Measurements from ENCODE around the gene STXBP5. TPM values are rescaled to one million over a fixed set of nuclear protein-coding genes. Genes with fewer than 3 reads are reported as not detected.

STXBP5 gene
- polyA plus RNA-seq, 1 of the 3 experiments (the other 2 are of a cell fraction): 9.9 TPM

DNA sequence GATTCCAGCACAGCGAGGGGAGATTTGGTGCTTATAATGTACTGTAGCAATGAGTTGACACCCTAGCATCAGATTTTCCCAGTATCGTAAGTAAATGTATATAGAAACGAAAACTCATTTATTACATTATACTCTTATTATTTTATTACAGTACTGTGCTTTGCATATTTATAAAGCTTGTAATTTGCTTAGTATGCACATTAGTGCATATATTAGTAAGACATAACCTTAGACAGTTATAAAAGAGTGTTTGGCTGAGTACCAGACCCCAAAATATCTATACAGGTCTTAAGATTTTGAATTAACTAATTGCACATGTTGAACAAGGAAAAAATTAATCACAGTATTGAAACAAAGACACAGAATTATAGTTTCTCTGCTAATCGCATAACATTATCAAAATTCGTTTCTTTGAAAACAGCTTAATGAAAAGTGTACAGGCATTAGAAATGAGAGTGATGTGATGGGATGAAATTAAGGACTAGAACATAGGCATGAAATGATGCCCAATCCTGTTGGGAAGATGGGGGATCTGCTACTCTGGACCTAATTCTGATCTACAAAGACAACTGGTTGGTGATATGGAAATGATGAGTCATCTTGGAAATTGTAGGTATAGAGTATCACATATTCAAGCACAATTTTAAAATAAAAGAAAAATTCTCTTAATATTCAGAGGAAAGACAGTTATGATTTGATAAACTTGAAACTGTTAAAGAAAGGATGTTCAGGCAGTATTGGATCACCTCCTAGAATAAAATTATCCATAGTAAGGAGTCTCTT is 42.8 kb downstream of the STXBP5 start:
- H3K4me3 ChIP-seq (ENCODE audit: low read depth in 2 of 2, low read length in 1 of 2): no peak overlapping the region

More for the DNA sequence above, 42.8 kb downstream of the STXBP5 start:
- H3K79me2 ChIP-seq (ENCODE audit: insufficient read depth): peaks cover 29% of the 10 kb centered on the region; the same call in 1 of the 2 replicates
- 95% methylated on average over 5 of the region's 5 CpGs for WGBS (ENCODE audit: low lambda C conversion rate)
- no peak overlapping the region for H3K4me2 ChIP-seq
- no peaks in the 10 kb centered on the region for H3K9me3 ChIP-seq
- H2AFZ ChIP-seq (ENCODE audit: low read depth): no peak overlapping the region
- ChIA-PET POLR2A (no interaction called here), CTCF (no interaction called here)
- H3K27ac ChIP-seq (ENCODE audit: low read depth in 2 of 2, low read length in 1 of 2): no peak overlapping the region
- no peak for DNase-seq
- no peaks in the 10 kb centered on the region; a peak in 1 of 4 replicates for H3K4me1 ChIP-seq (ENCODE audit: control insufficient read depth in 1 of 2, insufficient read depth in 2 of 2, low read depth in 1 of 2, low read length in 1 of 2)
- H4K20me1 ChIP-seq (ENCODE audit: insufficient read depth): peaks cover 3% of the 10 kb centered on the region; the same call in 1 of the 2 replicates
- no peak overlapping the region for H3K9ac ChIP-seq
- peaks cover 35 to 74% of the 10 kb centered on the region in 2 experiments for H3K36me3 ChIP-seq (replicated peaks in 1 of 2; ENCODE audit: control insufficient read depth in 1 of 2, insufficient read depth in 2 of 2, low read length in 1 of 2)
- H3F3A ChIP-seq (replicated peaks; ENCODE audit: insufficient read depth): peaks cover 5% of the 10 kb centered on the region
- H3K27me3 ChIP-seq (ENCODE audit: insufficient read depth): no peaks in the 10 kb centered on the region
- no peaks in the 10 kb centered on the region; the same call in 1 of the 2 replicates for H3K9me2 ChIP-seq
- TF ChIP-seq SMC3 (IDR thresholded peaks at IDR 0.05; ENCODE audit: low read depth, low read length) (no peak), ELF1 (IDR thresholded peaks at IDR 0.05) (no peak), TEAD4 (IDR thresholded peaks at IDR 0.05; ENCODE audit: borderline replicate concordance, insufficient read depth) (no peak), TAF1 (IDR thresholded peaks at IDR 0.05; ENCODE audit: borderline replicate concordance, low read depth, low read length) (no peak), SIN3A (IDR thresholded peaks at IDR 0.05; ENCODE audit: borderline replicate concordance, low read depth, low read length) (no peak), TCF12 (IDR thresholded peaks at IDR 0.05) (no peak), NFIC (IDR thresholded peaks at IDR 0.05; ENCODE audit: borderline replicate concordance) (no peak), GATA2 (CRISPR knock-in tag; IDR thresholded peaks at IDR 0.05) (no peak), NRF1 (IDR thresholded peaks at IDR 0.05; ENCODE audit: low read depth, low read length) (no peak), MEF2A (IDR thresholded peaks at IDR 0.05; ENCODE audit: borderline replicate concordance, low read depth) (no peak), POLR2AphosphoS5 (IDR thresholded peaks at IDR 0.05; ENCODE audit: low read depth, low read length) (no peak), FOXJ3 (CRISPR knock-in tag; IDR thresholded peaks at IDR 0.05) (no peak), EZH2phosphoT487 (IDR thresholded peaks at IDR 0.05; ENCODE audit: borderline replicate concordance, low read depth) (no peak), RCOR1 (IDR thresholded peaks at IDR 0.05; ENCODE audit: low read length) (no peak)
- TF ChIP-seq, protein P1, sequence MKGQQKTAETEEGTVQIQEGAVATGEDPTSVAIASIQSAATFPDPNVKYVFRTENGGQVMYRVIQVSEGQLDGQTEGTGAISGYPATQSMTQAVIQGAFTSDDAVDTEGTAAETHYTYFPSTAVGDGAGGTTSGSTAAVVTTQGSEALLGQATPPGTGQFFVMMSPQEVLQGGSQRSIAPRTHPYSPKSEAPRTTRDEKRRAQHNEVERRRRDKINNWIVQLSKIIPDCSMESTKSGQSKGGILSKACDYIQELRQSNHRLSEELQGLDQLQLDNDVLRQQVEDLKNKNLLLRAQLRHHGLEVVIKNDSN (IDR thresholded peaks at IDR 0.05; ENCODE audit: borderline replicate concordance, low read depth): no peak
- TF ChIP-seq, protein P2, sequence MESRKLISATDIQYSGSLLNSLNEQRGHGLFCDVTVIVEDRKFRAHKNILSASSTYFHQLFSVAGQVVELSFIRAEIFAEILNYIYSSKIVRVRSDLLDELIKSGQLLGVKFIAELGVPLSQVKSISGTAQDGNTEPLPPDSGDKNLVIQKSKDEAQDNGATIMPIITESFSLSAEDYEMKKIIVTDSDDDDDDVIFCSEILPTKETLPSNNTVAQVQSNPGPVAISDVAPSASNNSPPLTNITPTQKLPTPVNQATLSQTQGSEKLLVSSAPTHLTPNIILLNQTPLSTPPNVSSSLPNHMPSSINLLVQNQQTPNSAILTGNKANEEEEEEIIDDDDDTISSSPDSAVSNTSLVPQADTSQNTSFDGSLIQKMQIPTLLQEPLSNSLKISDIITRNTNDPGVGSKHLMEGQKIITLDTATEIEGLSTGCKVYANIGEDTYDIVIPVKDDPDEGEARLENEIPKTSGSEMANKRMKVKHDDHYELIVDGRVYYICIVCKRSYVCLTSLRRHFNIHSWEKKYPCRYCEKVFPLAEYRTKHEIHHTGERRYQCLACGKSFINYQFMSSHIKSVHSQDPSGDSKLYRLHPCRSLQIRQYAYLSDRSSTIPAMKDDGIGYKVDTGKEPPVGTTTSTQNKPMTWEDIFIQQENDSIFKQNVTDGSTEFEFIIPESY (IDR thresholded peaks at IDR 0.05; ENCODE audit: borderline replicate concordance, low read depth): no peak
- TF ChIP-seq, protein P3, sequence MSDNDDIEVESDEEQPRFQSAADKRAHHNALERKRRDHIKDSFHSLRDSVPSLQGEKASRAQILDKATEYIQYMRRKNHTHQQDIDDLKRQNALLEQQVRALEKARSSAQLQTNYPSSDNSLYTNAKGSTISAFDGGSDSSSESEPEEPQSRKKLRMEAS (IDR thresholded peaks at IDR 0.05; ENCODE audit: low read depth): no peak
- TF ChIP-seq, protein P4, sequence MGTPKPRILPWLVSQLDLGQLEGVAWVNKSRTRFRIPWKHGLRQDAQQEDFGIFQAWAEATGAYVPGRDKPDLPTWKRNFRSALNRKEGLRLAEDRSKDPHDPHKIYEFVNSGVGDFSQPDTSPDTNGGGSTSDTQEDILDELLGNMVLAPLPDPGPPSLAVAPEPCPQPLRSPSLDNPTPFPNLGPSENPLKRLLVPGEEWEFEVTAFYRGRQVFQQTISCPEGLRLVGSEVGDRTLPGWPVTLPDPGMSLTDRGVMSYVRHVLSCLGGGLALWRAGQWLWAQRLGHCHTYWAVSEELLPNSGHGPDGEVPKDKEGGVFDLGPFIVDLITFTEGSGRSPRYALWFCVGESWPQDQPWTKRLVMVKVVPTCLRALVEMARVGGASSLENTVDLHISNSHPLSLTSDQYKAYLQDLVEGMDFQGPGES (IDR thresholded peaks at IDR 0.05; ENCODE audit: low read depth, low read length): no peak
- TF ChIP-seq, protein P5, sequence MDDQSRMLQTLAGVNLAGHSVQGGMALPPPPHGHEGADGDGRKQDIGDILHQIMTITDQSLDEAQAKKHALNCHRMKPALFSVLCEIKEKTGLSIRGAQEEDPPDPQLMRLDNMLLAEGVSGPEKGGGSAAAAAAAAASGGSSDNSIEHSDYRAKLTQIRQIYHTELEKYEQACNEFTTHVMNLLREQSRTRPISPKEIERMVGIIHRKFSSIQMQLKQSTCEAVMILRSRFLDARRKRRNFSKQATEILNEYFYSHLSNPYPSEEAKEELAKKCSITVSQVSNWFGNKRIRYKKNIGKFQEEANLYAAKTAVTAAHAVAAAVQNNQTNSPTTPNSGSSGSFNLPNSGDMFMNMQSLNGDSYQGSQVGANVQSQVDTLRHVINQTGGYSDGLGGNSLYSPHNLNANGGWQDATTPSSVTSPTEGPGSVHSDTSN (IDR thresholded peaks at IDR 0.05): no peak
- TF ChIP-seq, protein P6, sequence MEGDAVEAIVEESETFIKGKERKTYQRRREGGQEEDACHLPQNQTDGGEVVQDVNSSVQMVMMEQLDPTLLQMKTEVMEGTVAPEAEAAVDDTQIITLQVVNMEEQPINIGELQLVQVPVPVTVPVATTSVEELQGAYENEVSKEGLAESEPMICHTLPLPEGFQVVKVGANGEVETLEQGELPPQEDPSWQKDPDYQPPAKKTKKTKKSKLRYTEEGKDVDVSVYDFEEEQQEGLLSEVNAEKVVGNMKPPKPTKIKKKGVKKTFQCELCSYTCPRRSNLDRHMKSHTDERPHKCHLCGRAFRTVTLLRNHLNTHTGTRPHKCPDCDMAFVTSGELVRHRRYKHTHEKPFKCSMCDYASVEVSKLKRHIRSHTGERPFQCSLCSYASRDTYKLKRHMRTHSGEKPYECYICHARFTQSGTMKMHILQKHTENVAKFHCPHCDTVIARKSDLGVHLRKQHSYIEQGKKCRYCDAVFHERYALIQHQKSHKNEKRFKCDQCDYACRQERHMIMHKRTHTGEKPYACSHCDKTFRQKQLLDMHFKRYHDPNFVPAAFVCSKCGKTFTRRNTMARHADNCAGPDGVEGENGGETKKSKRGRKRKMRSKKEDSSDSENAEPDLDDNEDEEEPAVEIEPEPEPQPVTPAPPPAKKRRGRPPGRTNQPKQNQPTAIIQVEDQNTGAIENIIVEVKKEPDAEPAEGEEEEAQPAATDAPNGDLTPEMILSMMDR (IDR thresholded peaks at IDR 0.05): no peak

Data from SK-N-SH (cell line).